SK-N-SH (cell line): Measurements from ENCODE around the gene STIM2. TPM values are rescaled to one million over a fixed set of nuclear protein-coding genes. Genes with fewer than 3 reads are reported as not detected.

Source experiments
- CTCF ChIA-PET: fragments of 300-600, 350-600 bp; formaldehyde crosslinking; extraction: SDS; loops from one replicate; lab custom pipeline; 2021; lab: Yijun Ruan, JAX
- POLR2A ChIA-PET: fragments of 350-600 bp; sonication (Branson Sonifier 250); formaldehyde crosslinking; extraction: SDS; loops from one replicate; lab custom pipeline; 2020; ENCODE audit warnings: antibody characterized with exemption, inconsistent platforms; lab: Yijun Ruan, JAX
- DNase-seq: peaks from one replicate; pipeline ENCODE4 v3.0.0; 2012
- H2AFZ ChIP-seq: fragments of 200-600 bp; sonication (generic); 2 replicates; pipeline ENCODE4 v1.8.1; 2016; ENCODE audit warnings: antibody characterized with exemption, mild to moderate bottlenecking, low read depth
- H3F3A ChIP-seq: fragments of 200-600 bp; sonication (generic); replicated peaks from 2 replicates; pipeline ENCODE3; 2016; ENCODE audit warnings: antibody characterized with exemption, mild to moderate bottlenecking; ENCODE audit not compliant: insufficient read depth
- H3K27ac ChIP-seq, 2 experiments: fragments of 200-500 bp in 1 of 2; fragments of 200-600 bp in 1 of 2; sonication (Bioruptor generic) in 1 of 2; sonication (generic), shearing (Covaris generic) in 1 of 2; 2 replicates each; pipeline versions ENCODE4 v1.5.1 to v1.6.1; 2014 to 2016; ENCODE audit warnings: low read depth in 2 of 2, inconsistent platforms in 1 of 2, low read length in 1 of 2, mild to moderate bottlenecking in 1 of 2, mixed read lengths in 1 of 2
- H3K27me3 ChIP-seq: fragments of 200-600 bp; sonication (generic), shearing (Covaris generic); 2 replicates; pipeline ENCODE4 v1.6.1; 2016; ENCODE audit warnings: mixed run types; ENCODE audit not compliant: insufficient read depth
- H3K36me3 ChIP-seq, 2 experiments: fragments of 200-500 bp in 1 of 2; fragments of 200-600 bp in 1 of 2; sonication (Bioruptor generic) in 1 of 2; sonication (generic) in 1 of 2; replicated peaks in 1 of 2; 2 replicates each; pipeline versions ENCODE3 to v1.5.1; 2014 to 2016; ENCODE audit warnings: low read length in 1 of 2, mild to moderate bottlenecking in 1 of 2; ENCODE audit not compliant: insufficient read depth in 2 of 2, control insufficient read depth in 1 of 2
- H3K4me1 ChIP-seq, 2 experiments: fragments of 200-500 bp in 1 of 2; fragments of 200-600 bp in 1 of 2; sonication (Bioruptor generic) in 1 of 2; sonication (generic), shearing (Covaris generic) in 1 of 2; 2 replicates each; pipeline versions ENCODE4 v1.5.1 to v1.6.1; 2014 to 2016; ENCODE audit warnings: low read depth in 1 of 2, low read length in 1 of 2, mixed run types in 1 of 2; ENCODE audit not compliant: insufficient read depth in 2 of 2, control insufficient read depth in 1 of 2
- H3K4me2 ChIP-seq: fragments of 200-600 bp; sonication (generic), shearing (Covaris generic); 2 replicates; pipeline ENCODE4 v1.6.1; 2017; ENCODE audit warnings: mixed run types
- H3K4me3 ChIP-seq, 2 experiments: fragments of 200-500 bp in 1 of 2; fragments of 200-600 bp in 1 of 2; sonication (Bioruptor generic) in 1 of 2; sonication (generic), shearing (Covaris generic) in 1 of 2; 2 replicates each; pipeline versions ENCODE4 v1.5.1 to v1.8.1; 2014 to 2016; ENCODE audit warnings: low read depth in 2 of 2, inconsistent platforms in 1 of 2, low read length in 1 of 2, mild to moderate bottlenecking in 1 of 2, mixed read lengths in 1 of 2, moderate library complexity in 1 of 2
- H3K79me2 ChIP-seq: fragments of 200-600 bp; sonication (generic); 2 replicates; pipeline ENCODE4 v1.8.1; 2017; ENCODE audit warnings: mild to moderate bottlenecking; ENCODE audit not compliant: insufficient read depth
- H3K9ac ChIP-seq: fragments of 200-600 bp; sonication (generic); 2 replicates; pipeline ENCODE4 v1.6.1; 2017; ENCODE audit warnings: mixed run types
- H3K9me2 ChIP-seq: fragments of 200-600 bp; sonication (generic); 2 replicates; pipeline ENCODE4 v1.6.1; 2017; ENCODE audit warnings: mixed run types
- H3K9me3 ChIP-seq: fragments of 200-600 bp; sonication (generic); 2 replicates; pipeline ENCODE4 v1.6.1; 2017; ENCODE audit warnings: mixed run types, mild to moderate bottlenecking, moderate library complexity
- H4K20me1 ChIP-seq: fragments of 200-600 bp; sonication (generic); 2 replicates; pipeline ENCODE4 v1.6.1; 2017; ENCODE audit warnings: mild to moderate bottlenecking, mixed run types; ENCODE audit not compliant: insufficient read depth
- CHD2 ChIP-seq: fragments of 150-350 bp; IDR thresholded peaks from 2 replicates; pipeline ENCODE4 v1.6.1; 2018; ENCODE audit warnings: low read length; ENCODE audit not compliant: partially characterized antibody
- ELF1 ChIP-seq: IDR thresholded peaks from 2 replicates; pipeline ENCODE4 v1.4.0; 2012
- EZH2phosphoT487 ChIP-seq: fragments of 200-600 bp; sonication (generic); IDR thresholded peaks from 2 replicates; pipeline ENCODE4 v1.6.1; 2017; ENCODE audit warnings: low read depth, mixed run types, mild to moderate bottlenecking, antibody characterized with exemption, moderate library complexity, borderline replicate concordance
- RAD21 ChIP-seq: IDR thresholded peaks from 2 replicates; pipeline ENCODE4 v1.6.1; 2012; ENCODE audit warnings: mild to moderate bottlenecking, low read length
- SIN3A ChIP-seq: IDR thresholded peaks from 2 replicates; pipeline ENCODE4 v1.6.1; 2012; ENCODE audit warnings: low read depth, mild to moderate bottlenecking, low read length, moderate library complexity, borderline replicate concordance
- SMC3 ChIP-seq: IDR thresholded peaks from 2 replicates; pipeline ENCODE4 v1.6.1; 2012; ENCODE audit warnings: low read depth, low read length, improper control_type of control experiment
- TAF1 ChIP-seq: IDR thresholded peaks from 2 replicates; pipeline ENCODE4 v1.6.1; 2012; ENCODE audit warnings: low read depth, mild to moderate bottlenecking, low read length, moderate library complexity, borderline replicate concordance
- TCF12 ChIP-seq: IDR thresholded peaks from 2 replicates; pipeline ENCODE4 v1.4.0; 2012
- TEAD4 ChIP-seq: IDR thresholded peaks from 2 replicates; pipeline ENCODE4 v1.4.0; 2012; ENCODE audit warnings: mild to moderate bottlenecking, borderline replicate concordance; ENCODE audit not compliant: insufficient read depth
- WGBS: methylation state at CpG from one replicate; pipeline ENCODE4 v1.1.6; 2017; ENCODE audit warnings: low lambda C conversion rate; 5-methylcytosine and 5-hydroxymethylcytosine counted together
- polyA plus RNA-seq, 3 experiments: library from polyadenylated mRNA; depleted of rRNA; stranded (reverse); fragments of >200 nt; gene quantifications; 2 replicates each; pipeline ENCODE4 v1.2.3, GENCODE V29; 2012
- TF ChIP-seq, protein P1 (sequence below): fragments of 200-600 bp; sonication (generic); IDR thresholded peaks from 2 replicates; pipeline ENCODE4 v1.6.1; 2017; ENCODE audit warnings: antibody characterized with exemption, mild to moderate bottlenecking, moderate library complexity
- TF ChIP-seq, protein P2 (sequence below): IDR thresholded peaks from 2 replicates; pipeline ENCODE4; 2012
- TF ChIP-seq, protein P3 (sequence below): fragments of 150-350 bp; IDR thresholded peaks from 2 replicates; pipeline ENCODE4 v1.6.1; 2016; ENCODE audit warnings: mild to moderate bottlenecking, low read depth, low read length

STIM2 gene
- polyA plus RNA-seq, 1 of the 3 experiments (the other 2 are of a cell fraction), result 14.7 TPM

DNA sequence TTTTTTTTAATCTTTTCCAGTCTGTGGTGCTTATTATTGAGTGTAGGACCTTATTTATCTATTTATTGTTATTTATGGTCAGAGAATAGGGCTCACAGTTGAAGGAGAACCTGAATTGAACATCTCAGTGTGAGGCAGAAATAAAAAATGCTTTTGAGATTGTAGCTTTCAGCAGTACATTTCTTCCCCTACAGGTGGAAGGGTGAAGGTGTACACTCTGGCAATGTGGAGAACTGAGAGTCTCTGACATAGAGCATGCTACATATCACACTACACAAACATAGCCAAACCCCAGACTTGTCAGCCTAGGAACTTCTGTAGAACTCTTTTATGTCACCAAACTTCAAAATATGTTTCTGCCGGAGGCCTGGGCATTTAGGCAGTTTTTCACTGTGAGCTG is 140.2 kb downstream of the STIM2 start:
- CTCF ChIA-PET, result interaction anchor here (1.0 to 1.7 kb wide), 3 partner anchors 9 to 140 kb away, joined by 3 to 4 read pairs (median 4); partner anchors contain the start of gene STIM2
- no peaks in the 10 kb centered on the region for H3K9me2 ChIP-seq

DNA sequence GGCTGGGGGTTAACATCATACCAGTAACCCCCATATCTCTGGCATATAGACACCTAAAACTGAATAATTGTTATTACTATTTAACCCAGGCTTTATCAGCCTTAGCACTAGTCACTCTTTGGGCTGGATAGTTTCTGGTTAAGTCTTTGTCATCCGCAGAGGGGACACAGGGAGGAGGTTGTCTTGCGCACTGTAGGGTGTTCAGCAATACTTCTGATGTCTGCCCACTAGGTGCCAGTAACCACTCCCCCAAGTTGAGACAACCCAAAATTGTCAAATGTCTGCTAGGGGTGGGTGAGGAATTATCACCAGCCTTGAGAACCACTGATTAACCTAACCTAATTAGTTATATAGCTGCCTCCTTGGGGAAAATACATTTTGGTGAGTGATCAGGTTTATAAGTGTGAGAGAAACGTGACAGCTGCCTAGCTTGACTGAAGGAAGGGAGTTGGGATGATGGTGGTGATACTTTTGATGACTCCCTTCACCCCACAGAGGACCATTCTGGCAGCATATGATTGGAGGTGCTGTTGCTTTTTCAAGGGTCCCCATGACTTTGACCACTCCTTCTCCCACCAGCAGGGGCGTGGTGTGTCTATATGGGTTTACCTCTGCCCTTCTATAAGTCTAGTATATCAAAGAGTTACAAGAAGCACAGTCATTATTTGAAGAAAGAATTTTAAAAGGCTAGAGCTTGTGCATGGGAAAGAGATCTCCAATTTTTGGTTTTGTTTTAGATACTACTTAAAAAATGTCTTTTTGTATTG is 140.9 kb downstream of the STIM2 start:
- Histone ChIP-seq H3K79me2 (no peaks in the 10 kb centered on the region), H3K27ac (no peak overlapping the region), H3K4me2 (no peak overlapping the region), H3F3A (peaks cover 18% of the 10 kb centered on the region), H2AFZ (no peak overlapping the region), H3K4me3 (no peak overlapping the region), H3K27me3 (no peaks in the 10 kb centered on the region), H3K9ac (no peak overlapping the region), H3K9me2 (no peaks in the 10 kb centered on the region), H3K4me1 (peaks cover 0 to 19% of the 10 kb centered on the region in 2 experiments; a peak in 3 of 4 replicates), H4K20me1 (no peaks in the 10 kb centered on the region), H3K9me3 (no peaks in the 10 kb centered on the region), H3K36me3 (peaks cover 2 to 7% of the 10 kb centered on the region in 2 experiments)
- WGBS, result 88% methylated on average over 4 of the region's 4 CpGs
- CTCF ChIA-PET, result interaction anchor here (0.9 to 1.7 kb wide), 5 partner anchors 9 to 140 kb away, joined by 3 to 4 read pairs (median 4); partner anchors contain the start of gene STIM2
- DNase-seq, result no peak
- POLR2A ChIA-PET, result no interaction called here
- TF ChIP-seq ELF1, result no peak
- TF ChIP-seq TEAD4, result no peak

More for the DNA sequence above, 140.2 kb downstream of the STIM2 start:
- Histone ChIP-seq H3K27me3 (no peaks in the 10 kb centered on the region), H4K20me1 (no peaks in the 10 kb centered on the region), H3F3A (peaks cover 10% of the 10 kb centered on the region), H3K9me3 (no peaks in the 10 kb centered on the region), H3K36me3 (peaks cover 3 to 7% of the 10 kb centered on the region in 2 experiments), H3K4me2 (no peak overlapping the region), H3K4me1 (peaks cover 0 to 11% of the 10 kb centered on the region in 2 experiments; a peak in 2 of 4 replicates), H2AFZ (no peak overlapping the region), H3K9ac (no peak overlapping the region), H3K79me2 (no peaks in the 10 kb centered on the region), H3K4me3 (no peak overlapping the region), H3K27ac (no peak overlapping the region)
- TF ChIP-seq RAD21 (peak; percentile 29), CHD2 (no peak), SMC3 (no peak), TCF12 (no peak), TAF1 (no peak), SIN3A (no peak), EZH2phosphoT487 (no peak)
- TF ChIP-seq, protein P1, sequence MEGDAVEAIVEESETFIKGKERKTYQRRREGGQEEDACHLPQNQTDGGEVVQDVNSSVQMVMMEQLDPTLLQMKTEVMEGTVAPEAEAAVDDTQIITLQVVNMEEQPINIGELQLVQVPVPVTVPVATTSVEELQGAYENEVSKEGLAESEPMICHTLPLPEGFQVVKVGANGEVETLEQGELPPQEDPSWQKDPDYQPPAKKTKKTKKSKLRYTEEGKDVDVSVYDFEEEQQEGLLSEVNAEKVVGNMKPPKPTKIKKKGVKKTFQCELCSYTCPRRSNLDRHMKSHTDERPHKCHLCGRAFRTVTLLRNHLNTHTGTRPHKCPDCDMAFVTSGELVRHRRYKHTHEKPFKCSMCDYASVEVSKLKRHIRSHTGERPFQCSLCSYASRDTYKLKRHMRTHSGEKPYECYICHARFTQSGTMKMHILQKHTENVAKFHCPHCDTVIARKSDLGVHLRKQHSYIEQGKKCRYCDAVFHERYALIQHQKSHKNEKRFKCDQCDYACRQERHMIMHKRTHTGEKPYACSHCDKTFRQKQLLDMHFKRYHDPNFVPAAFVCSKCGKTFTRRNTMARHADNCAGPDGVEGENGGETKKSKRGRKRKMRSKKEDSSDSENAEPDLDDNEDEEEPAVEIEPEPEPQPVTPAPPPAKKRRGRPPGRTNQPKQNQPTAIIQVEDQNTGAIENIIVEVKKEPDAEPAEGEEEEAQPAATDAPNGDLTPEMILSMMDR, result peak; percentile 19; the same call in 1 of the 2 replicates
- TF ChIP-seq, protein P2, sequence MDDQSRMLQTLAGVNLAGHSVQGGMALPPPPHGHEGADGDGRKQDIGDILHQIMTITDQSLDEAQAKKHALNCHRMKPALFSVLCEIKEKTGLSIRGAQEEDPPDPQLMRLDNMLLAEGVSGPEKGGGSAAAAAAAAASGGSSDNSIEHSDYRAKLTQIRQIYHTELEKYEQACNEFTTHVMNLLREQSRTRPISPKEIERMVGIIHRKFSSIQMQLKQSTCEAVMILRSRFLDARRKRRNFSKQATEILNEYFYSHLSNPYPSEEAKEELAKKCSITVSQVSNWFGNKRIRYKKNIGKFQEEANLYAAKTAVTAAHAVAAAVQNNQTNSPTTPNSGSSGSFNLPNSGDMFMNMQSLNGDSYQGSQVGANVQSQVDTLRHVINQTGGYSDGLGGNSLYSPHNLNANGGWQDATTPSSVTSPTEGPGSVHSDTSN, result no peak
- TF ChIP-seq, protein P3, sequence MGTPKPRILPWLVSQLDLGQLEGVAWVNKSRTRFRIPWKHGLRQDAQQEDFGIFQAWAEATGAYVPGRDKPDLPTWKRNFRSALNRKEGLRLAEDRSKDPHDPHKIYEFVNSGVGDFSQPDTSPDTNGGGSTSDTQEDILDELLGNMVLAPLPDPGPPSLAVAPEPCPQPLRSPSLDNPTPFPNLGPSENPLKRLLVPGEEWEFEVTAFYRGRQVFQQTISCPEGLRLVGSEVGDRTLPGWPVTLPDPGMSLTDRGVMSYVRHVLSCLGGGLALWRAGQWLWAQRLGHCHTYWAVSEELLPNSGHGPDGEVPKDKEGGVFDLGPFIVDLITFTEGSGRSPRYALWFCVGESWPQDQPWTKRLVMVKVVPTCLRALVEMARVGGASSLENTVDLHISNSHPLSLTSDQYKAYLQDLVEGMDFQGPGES, result no peak
- POLR2A ChIA-PET, result interaction anchor here (0.6 kb wide), 1 partner anchor 681 kb away, joined by 3 read pairs; no protein-coding TSS in a partner anchor
- WGBS, result 100% methylated on average over 1 of the region's 1 CpG
- no peak for DNase-seq
